Uterus (tissue), 4 donors: ENCODE data around the gene BTBD10. TPM values are rescaled to one million over a fixed set of nuclear protein-coding genes. Genes with fewer than 3 reads are reported as not detected.

Experiments used
- DNase-seq, 2 donors: peaks; one replicate each; pipeline ENCODE4 v3.0.0-alpha.2; 2019 to 2020
- H3K27ac ChIP-seq, 2 donors: fragments of 200-600 bp; sonication (generic); 1 replicate in 1 of 2; 2 replicates in 1 of 2; pipeline ENCODE4 v1.5.1; 2016 to 2018
- H3K27me3 ChIP-seq, 2 donors: fragments of 200-600 bp; sonication (generic); one replicate each; pipeline ENCODE4 v1.5.1; 2018 to 2019; ENCODE audit warnings: control low read depth in 1 of 2
- H3K36me3 ChIP-seq, 2 donors: fragments of 200-600 bp; sonication (generic); one replicate each; pipeline ENCODE4 v1.5.1; 2019; ENCODE audit warnings: control low read depth in 1 of 2
- H3K4me1 ChIP-seq, 2 donors: fragments of 200-600 bp; sonication (generic); one replicate each; pipeline ENCODE4 v1.5.1; 2018 to 2019; ENCODE audit warnings: control low read depth in 1 of 2
- H3K4me3 ChIP-seq, 2 donors: fragments of 200-600 bp; sonication (generic); 1 replicate in 1 of 2; 2 replicates in 1 of 2; pipeline ENCODE4 v1.5.1; 2018 to 2019; ENCODE audit warnings: mild to moderate bottlenecking in 1 of 2
- H3K9me3 ChIP-seq, 2 donors: fragments of 200-600 bp; sonication (generic); one replicate each; pipeline ENCODE4 v1.5.1; 2019; ENCODE audit warnings: control low read depth in 1 of 2
- POLR2A ChIP-seq, 2 donors: fragments of 450-650 bp; IDR thresholded peaks; one replicate each; pipeline ENCODE4 v1.6.1; 2016; ENCODE audit warnings: antibody characterized with exemption in 2 of 2, mild to moderate bottlenecking in 1 of 2, moderate library complexity in 1 of 2
- intact Hi-C: fragments of 100-400 bp; cut with DNase I; formaldehyde crosslinking; loops from one replicate; pipeline ENCODE4 v1.15.1; 2023; ENCODE audit warnings: low total_unique reads
- total RNA-seq, 4 donors: library from RNA; depleted of rRNA in 3 of 4; stranded (reverse); fragments of >200 nt in 3 of 4; gene quantifications; one replicate each; pipeline versions ENCODE4 v1.1.0 to v1.2.4, GENCODE V29; 2014 to 2023
- TF ChIP-seq, protein P1 (sequence below), 4 experiments: fragments of 200-600 bp in 2 of 4; fragments of 450-650 bp in 2 of 4; sonication (generic) in 2 of 4; IDR thresholded peaks; one replicate each; pipeline ENCODE4 v1.5.1; 2016 to 2019; ENCODE audit warnings: antibody characterized with exemption in 4 of 4, mild to moderate bottlenecking in 2 of 4, moderate library complexity in 1 of 4
- donor health status: DM: yes; HTN: yes; CAD: no.

The BTBD10 gene
- total RNA-seq, 4 donors from 2014 or later = 41.2 to 237 (median 76.7) TPM

DNA sequence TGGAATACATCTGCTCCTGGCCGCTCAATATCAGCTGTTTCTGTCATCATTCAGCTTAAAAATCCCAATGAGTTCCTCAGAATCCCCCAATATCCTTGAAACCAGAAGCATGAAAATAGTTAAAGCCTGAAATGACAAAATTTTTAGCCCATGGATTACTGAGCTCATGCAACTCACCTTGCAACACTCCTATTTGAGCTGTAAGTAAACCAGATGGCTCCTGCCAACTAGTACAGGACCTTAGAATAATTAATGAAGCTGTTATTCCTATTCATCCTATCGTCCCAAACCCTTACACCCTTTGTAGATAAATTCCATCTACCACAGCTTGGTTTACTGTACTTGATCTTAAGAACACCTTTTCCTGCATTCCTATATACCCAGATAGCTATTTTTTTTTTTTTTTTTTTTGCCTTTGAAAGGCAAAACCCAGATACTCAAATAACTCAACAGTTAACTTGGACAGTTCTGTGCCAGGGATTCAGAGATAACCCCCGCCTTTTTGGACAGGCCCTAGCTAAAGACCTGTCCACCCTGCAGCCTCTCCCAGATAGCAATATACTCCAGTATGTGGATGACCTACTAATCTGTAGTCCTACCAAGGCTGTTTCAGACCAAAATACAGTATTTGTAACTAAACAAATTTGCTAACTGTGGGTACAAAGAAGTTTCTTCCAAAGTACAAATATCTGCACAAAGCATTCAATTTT lies 10.1 kb upstream of the BTBD10 start:
- H3K27me3 ChIP-seq = no peaks in the 10 kb centered on the region
- TF ChIP-seq POLR2A (IDR thresholded peaks at IDR 0.05) = no peak
- TF ChIP-seq, protein P1, sequence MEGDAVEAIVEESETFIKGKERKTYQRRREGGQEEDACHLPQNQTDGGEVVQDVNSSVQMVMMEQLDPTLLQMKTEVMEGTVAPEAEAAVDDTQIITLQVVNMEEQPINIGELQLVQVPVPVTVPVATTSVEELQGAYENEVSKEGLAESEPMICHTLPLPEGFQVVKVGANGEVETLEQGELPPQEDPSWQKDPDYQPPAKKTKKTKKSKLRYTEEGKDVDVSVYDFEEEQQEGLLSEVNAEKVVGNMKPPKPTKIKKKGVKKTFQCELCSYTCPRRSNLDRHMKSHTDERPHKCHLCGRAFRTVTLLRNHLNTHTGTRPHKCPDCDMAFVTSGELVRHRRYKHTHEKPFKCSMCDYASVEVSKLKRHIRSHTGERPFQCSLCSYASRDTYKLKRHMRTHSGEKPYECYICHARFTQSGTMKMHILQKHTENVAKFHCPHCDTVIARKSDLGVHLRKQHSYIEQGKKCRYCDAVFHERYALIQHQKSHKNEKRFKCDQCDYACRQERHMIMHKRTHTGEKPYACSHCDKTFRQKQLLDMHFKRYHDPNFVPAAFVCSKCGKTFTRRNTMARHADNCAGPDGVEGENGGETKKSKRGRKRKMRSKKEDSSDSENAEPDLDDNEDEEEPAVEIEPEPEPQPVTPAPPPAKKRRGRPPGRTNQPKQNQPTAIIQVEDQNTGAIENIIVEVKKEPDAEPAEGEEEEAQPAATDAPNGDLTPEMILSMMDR (IDR thresholded peaks at IDR 0.05) = no peak
- intact Hi-C loops = no loop called here
- no peak overlapping the region for H3K27ac ChIP-seq
- no peaks in the 10 kb centered on the region for H3K4me1 ChIP-seq
- H3K4me3 ChIP-seq = no peak overlapping the region
- H3K9me3 ChIP-seq = no peaks in the 10 kb centered on the region
- no peaks in the 10 kb centered on the region for H3K36me3 ChIP-seq
- DNase-seq = no peak

DNA sequence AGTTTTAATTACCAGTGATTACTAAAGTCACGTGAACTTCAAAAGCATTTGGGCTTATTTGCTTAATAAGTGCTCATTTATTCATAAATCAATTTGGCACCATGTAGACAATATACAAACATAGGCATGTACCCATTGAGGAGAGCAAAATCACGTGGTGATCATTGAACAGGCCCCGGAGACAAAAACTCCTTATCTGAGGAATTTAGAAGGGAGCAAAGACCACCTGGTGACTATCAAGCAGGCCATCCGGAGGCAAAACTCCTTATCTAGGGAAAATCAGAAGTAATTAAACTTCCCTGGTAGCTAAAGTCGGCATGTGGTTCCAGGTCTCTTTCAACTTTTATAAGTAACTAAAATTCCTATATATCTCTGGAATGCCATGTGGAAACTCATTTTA lies 5.7 kb upstream of the BTBD10 start:
- intact Hi-C loops = no loop called here
- no peaks in the 10 kb centered on the region for H3K9me3 ChIP-seq
- TF ChIP-seq, protein P1 (IDR thresholded peaks at IDR 0.05) = no peak
- no peak for TF ChIP-seq POLR2A (IDR thresholded peaks at IDR 0.05)
- peaks cover 0 to 3% of the 10 kb centered on the region in 2 donors for H3K4me1 ChIP-seq
- no peaks in the 10 kb centered on the region for H3K27me3 ChIP-seq
- H3K27ac ChIP-seq = no peak overlapping the region
- no peak for DNase-seq
- no peak overlapping the region for H3K4me3 ChIP-seq
- H3K36me3 ChIP-seq = no peaks in the 10 kb centered on the region

DNA sequence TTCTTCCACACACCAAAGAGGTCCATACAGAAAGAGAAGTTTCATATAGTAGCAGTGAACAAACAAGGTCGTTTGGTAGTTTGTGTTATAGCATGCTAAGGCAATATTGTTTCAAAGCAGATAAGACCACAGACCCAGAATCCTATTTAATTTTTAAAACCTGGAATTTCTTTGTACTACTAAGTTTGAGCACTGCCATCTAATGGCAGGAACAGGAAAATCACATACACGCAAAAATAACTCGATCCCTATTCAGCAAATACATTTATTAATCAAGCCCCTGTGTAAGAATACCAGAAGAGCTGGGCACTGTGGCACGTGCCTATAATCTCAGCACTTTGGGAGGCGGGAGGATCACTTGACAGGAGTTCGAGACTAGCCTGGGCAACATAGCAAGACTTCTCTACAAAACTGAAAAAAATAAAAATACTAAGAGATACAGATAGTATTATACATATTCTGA lies 2.9 kb upstream of the BTBD10 start:
- H3K36me3 ChIP-seq = no peaks in the 10 kb centered on the region
- H3K9me3 ChIP-seq = no peaks in the 10 kb centered on the region
- no peak overlapping the region for H3K4me3 ChIP-seq
- TF ChIP-seq, protein P1 (IDR thresholded peaks at IDR 0.05) = peak; percentile 35 to 58 (median 38)
- no peak for TF ChIP-seq POLR2A (IDR thresholded peaks at IDR 0.05)
- intact Hi-C loops = no loop called here
- peaks cover 0 to 6% of the 10 kb centered on the region in 2 donors for H3K4me1 ChIP-seq
- no peaks in the 10 kb centered on the region for H3K27me3 ChIP-seq
- DNase-seq = no peak
- H3K27ac ChIP-seq = no peak overlapping the region

DNA sequence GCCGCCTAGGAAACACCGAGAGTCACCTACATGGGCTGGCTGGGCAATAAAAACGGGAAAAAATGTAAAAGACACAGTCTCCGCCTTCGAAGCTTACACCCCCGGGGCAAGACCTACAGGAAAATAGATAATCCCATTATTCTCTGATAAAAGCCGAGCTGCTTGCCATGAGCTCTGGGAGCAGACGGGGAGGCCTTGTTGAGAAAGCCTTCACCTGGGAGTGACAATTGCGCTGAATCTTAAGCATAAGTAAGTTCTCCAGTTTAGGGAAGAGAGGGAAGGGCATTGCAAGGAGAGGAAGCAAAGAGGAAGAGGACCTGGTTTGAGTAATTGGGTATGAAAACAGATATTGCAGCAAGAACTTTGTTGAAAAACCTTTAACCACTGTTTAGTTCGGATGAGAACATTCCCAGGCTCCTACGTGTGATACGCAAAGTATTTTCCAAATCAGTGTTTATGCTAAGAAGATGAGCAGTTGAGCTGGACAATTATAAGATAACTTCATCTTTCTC lies 813 bp upstream of the BTBD10 start:
- Histone ChIP-seq H3K9me3 (no peaks in the 10 kb centered on the region), H3K4me1 (peaks cover 0 to 6% of the 10 kb centered on the region in 2 donors), H3K27ac (peak overlapping the region; percentile 83 to 87), H3K36me3 (no peaks in the 10 kb centered on the region), H3K4me3 (peak overlapping the region; percentile 56 to 88), H3K27me3 (no peaks in the 10 kb centered on the region)
- DNase-seq = no peak
- intact Hi-C loops = no loop called here
- TF ChIP-seq, protein P1 (IDR thresholded peaks at IDR 0.05) = no peak
- no peak for TF ChIP-seq POLR2A (IDR thresholded peaks at IDR 0.05)

DNA sequence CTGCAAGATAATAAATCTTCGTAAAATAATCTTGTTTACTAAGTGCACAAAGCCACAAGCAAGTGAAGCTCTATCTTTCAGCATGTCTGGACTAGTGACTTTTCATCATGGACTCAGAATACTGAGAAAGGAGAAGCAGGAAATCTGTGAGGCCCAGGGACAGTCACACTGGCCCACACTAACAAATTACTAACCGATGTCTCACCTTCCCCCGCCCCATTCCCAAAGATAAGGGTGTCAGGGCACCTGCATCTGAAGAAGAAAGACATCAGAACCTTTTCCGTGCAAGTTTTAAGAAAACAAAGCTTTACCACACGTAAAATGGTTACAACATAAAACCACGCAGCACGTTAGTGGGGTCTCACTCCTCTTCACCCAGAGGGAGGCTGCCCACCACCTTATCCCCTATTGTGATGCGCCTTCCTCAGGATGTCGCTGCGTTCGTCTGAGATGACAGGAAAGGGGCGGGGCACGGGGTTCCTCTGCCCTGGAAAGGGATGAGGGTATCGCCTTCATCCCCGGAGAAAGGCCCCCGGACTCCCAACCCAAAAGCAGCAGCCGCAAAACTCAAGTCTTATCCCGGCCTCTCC lies 616 bp downstream of the BTBD10 start:
- H3K36me3 ChIP-seq = no peaks in the 10 kb centered on the region
- peak overlapping the region; percentile 56 to 88 for H3K4me3 ChIP-seq
- no peaks in the 10 kb centered on the region for H3K9me3 ChIP-seq
- intact Hi-C loops = no loop called here
- DNase-seq = peak in 1 of 2 donors; percentile 54
- TF ChIP-seq, protein P1 (IDR thresholded peaks at IDR 0.05) = no peak
- TF ChIP-seq POLR2A (IDR thresholded peaks at IDR 0.05) = no peak
- H3K4me1 ChIP-seq = peaks cover 0 to 6% of the 10 kb centered on the region in 2 donors
- H3K27me3 ChIP-seq = no peaks in the 10 kb centered on the region
- H3K27ac ChIP-seq = peak overlapping the region; percentile 83 to 87
